Adipocyte (in vitro differentiated cells): ENCODE data around the gene MKNK2.

Experiments used
- DNase-seq: peaks from one replicate; pipeline ENCODE4 v3.0.0-alpha.2; 2015; ENCODE audit warnings: low read depth
- H3K27me3 ChIP-seq: replicated peaks from 2 replicates; pipeline ENCODE4 v1.7.0; 2013; ENCODE audit warnings: mild to moderate bottlenecking, low read length, moderate library complexity; ENCODE audit not compliant: control insufficient read depth, insufficient read depth
- H3K36me3 ChIP-seq: 2 replicates; pipeline ENCODE4 v1.7.0; 2013; ENCODE audit warnings: low read length, mild to moderate bottlenecking, moderate library complexity; ENCODE audit not compliant: control insufficient read depth, insufficient read depth, severe bottlenecking
- H3K4me1 ChIP-seq: 2 replicates; pipeline ENCODE4 v1.7.0; 2013; ENCODE audit warnings: mild to moderate bottlenecking, low read length, moderate library complexity; ENCODE audit not compliant: control insufficient read depth, insufficient read depth
- H3K4me3 ChIP-seq: 2 replicates; pipeline ENCODE4 v1.7.0; 2013; ENCODE audit warnings: mild to moderate bottlenecking, low read length, moderate library complexity
- H3K9ac ChIP-seq: 2 replicates; pipeline ENCODE4 v1.7.0; 2013; ENCODE audit warnings: mild to moderate bottlenecking, low read length, moderate library complexity
- H3K9me3 ChIP-seq: 2 replicates; pipeline ENCODE4 v1.7.0; 2013; ENCODE audit warnings: mild to moderate bottlenecking, low read length, moderate library complexity; ENCODE audit not compliant: control insufficient read depth

MKNK2 gene

GRCh38 chr19:2051773-2052704 lies 995 bp upstream of the MKNK2 start:
- H3K4me1 ChIP-seq, result peaks cover 42% of the 10 kb centered on the region
- peak overlapping the region; percentile 69 for H3K4me3 ChIP-seq
- H3K9ac ChIP-seq, result peak overlapping the region; percentile 82
- no peak for DNase-seq
- no peaks in the 10 kb centered on the region for H3K27me3 ChIP-seq
- no peaks in the 10 kb centered on the region for H3K9me3 ChIP-seq
- peaks cover 13% of the 10 kb centered on the region for H3K36me3 ChIP-seq

- Histone ChIP-seq H3K4me1 (peaks cover 51% of the 10 kb centered on the region), H3K27me3 (no peaks in the 10 kb centered on the region), H3K36me3 (peaks cover 28% of the 10 kb centered on the region), H3K9ac (peak overlapping the region; percentile 99), H3K4me3 (peak overlapping the region; percentile 98), H3K9me3 (no peaks in the 10 kb centered on the region)
- no peak for DNase-seq
These were observed 574 bp downstream of the MKNK2 start for GRCh38 chr19:2050349-2050990.

- Histone ChIP-seq H3K9me3 (no peaks in the 10 kb centered on the region), H3K27me3 (no peaks in the 10 kb centered on the region), H3K9ac (peak overlapping the region; percentile 99), H3K4me1 (peaks cover 49% of the 10 kb centered on the region), H3K4me3 (peak overlapping the region; percentile 98), H3K36me3 (peaks cover 34% of the 10 kb centered on the region)
- DNase-seq, result peak; percentile 72
These were observed 1.2 kb downstream of the MKNK2 start for GRCh38 chr19:2049741-2050348.

- no peak for DNase-seq
- H3K4me1 ChIP-seq, result peaks cover 56% of the 10 kb centered on the region
- H3K4me3 ChIP-seq, result peak overlapping the region; percentile 98
- H3K9me3 ChIP-seq, result no peaks in the 10 kb centered on the region
- no peaks in the 10 kb centered on the region for H3K27me3 ChIP-seq
- H3K36me3 ChIP-seq, result peaks cover 41% of the 10 kb centered on the region
- H3K9ac ChIP-seq, result peak overlapping the region; percentile 99
These were observed 1.9 kb downstream of the MKNK2 start for GRCh38 chr19:2048959-2049740.

- H3K9ac ChIP-seq, result peak overlapping the region; percentile 99
- no peaks in the 10 kb centered on the region for H3K27me3 ChIP-seq
- H3K36me3 ChIP-seq, result peaks cover 49% of the 10 kb centered on the region
- peaks cover 61% of the 10 kb centered on the region for H3K4me1 ChIP-seq
- no peak for DNase-seq
- peak overlapping the region; percentile 98 for H3K4me3 ChIP-seq
- H3K9me3 ChIP-seq, result no peaks in the 10 kb centered on the region
These were observed 2.7 kb downstream of the MKNK2 start for GRCh38 chr19:2048104-2048958.

- H3K4me1 ChIP-seq, result peaks cover 69% of the 10 kb centered on the region
- peak overlapping the region; percentile 98 for H3K4me3 ChIP-seq
- peaks cover 57% of the 10 kb centered on the region for H3K36me3 ChIP-seq
- DNase-seq, result peak; percentile 30
- H3K9ac ChIP-seq, result peak overlapping the region; percentile 99
- H3K27me3 ChIP-seq, result no peaks in the 10 kb centered on the region
- no peaks in the 10 kb centered on the region for H3K9me3 ChIP-seq
These were observed 3.5 kb downstream of the MKNK2 start for GRCh38 chr19:2047449-2048103.

- DNase-seq, result no peak
- Histone ChIP-seq H3K9me3 (no peaks in the 10 kb centered on the region), H3K27me3 (no peaks in the 10 kb centered on the region), H3K4me1 (peaks cover 68% of the 10 kb centered on the region), H3K4me3 (peak overlapping the region; percentile 98), H3K9ac (peak overlapping the region; percentile 99), H3K36me3 (peaks cover 61% of the 10 kb centered on the region)
These were observed 4.0 kb downstream of the MKNK2 start for GRCh38 chr19:2047076-2047448.

- DNase-seq, result no peak
- H3K36me3 ChIP-seq, result peaks cover 66% of the 10 kb centered on the region
These were observed 4.8 kb downstream of the MKNK2 start for GRCh38 chr19:2046046-2046907.

GRCh38 chr19:2045501-2046045 lies 5.5 kb downstream of the MKNK2 start:
- Histone ChIP-seq H3K9me3 (no peaks in the 10 kb centered on the region), H3K9ac (peak overlapping the region; percentile 20), H3K4me1 (peaks cover 67% of the 10 kb centered on the region), H3K4me3 (no peak overlapping the region), H3K36me3 (peaks cover 73% of the 10 kb centered on the region), H3K27me3 (no peaks in the 10 kb centered on the region)
- no peak for DNase-seq

More at GRCh38 chr19:2046046-2046907, 4.8 kb downstream of the MKNK2 start:
- Histone ChIP-seq H3K9ac (peak overlapping the region; percentile 99), H3K9me3 (no peaks in the 10 kb centered on the region), H3K27me3 (no peaks in the 10 kb centered on the region), H3K4me1 (peaks cover 61% of the 10 kb centered on the region), H3K4me3 (no peak overlapping the region)
